Activated CD8-positive, alpha-beta memory T cell treated with anti-CD3 and anti-CD28 coated beads, Interleukin-2, amount 50 U/mL, for 24 hours (primary cell): ENCODE data around the gene RHOF.
"Not testable (repeated sequence)": the region's sequence is repeated elsewhere in the genome, so short reads cannot be mapped to it uniquely, and the experiment has no call there.

ENCODE experiments used
- DNase-seq: peaks from one replicate; pipeline ENCODE4 v3.0.0-alpha.2; 2020; ENCODE audit errors: extremely low read depth

Gene RHOF

GRCh38 chr12:121748571-121749265 lies 44.8 kb downstream of the RHOF start:
- DNase-seq, result no peak

- no peak for DNase-seq
Measured at GRCh38 chr12:121748218-121748570, 45.3 kb downstream of the RHOF start.

GRCh38 chr12:121745545-121745944 lies 47.9 kb downstream of the RHOF start:
- DNase-seq, result not testable (repeated sequence)

GRCh38 chr12:121741743-121742142 lies 51.7 kb downstream of the RHOF start:
- no peak for DNase-seq

GRCh38 chr12:121740847-121741246 lies 52.6 kb downstream of the RHOF start:
- DNase-seq, result no peak

GRCh38 chr12:121738340-121738858 lies 55.1 kb downstream of the RHOF start:
- no peak for DNase-seq

GRCh38 chr12:121733849-121734248 lies 59.6 kb downstream of the RHOF start:
- no peak for DNase-seq

GRCh38 chr12:121731473-121731872 lies 62.0 kb downstream of the RHOF start:
- DNase-seq, result no peak

- DNase-seq, result no peak
Measured at GRCh38 chr12:121729021-121729420, 64.5 kb downstream of the RHOF start.
